Progenitor cell of endocrine pancreas (in vitro differentiated cells): ENCODE results near the gene SLC9B1. TPM values are rescaled to one million over a fixed set of nuclear protein-coding genes. Genes with fewer than 3 reads are reported as not detected.
"Not testable (repeated sequence)": the region's sequence is repeated elsewhere in the genome, so short reads cannot be mapped to it uniquely, and the experiment has no call there.

Source experiments
- DNase-seq: peaks from one replicate; pipeline ENCODE4 v3.0.0; 2021; ENCODE audit warnings: low spot score; ENCODE audit not compliant: unreplicated experiment
- H3K27ac Mint-ChIP-seq: 2 replicates; pipeline ENCODE4 v1.8.0; 2021; ENCODE audit warnings: mild to moderate bottlenecking, moderate library complexity, mixed read lengths
- H3K27me3 Mint-ChIP-seq: 2 replicates; pipeline ENCODE4 v1.8.0; 2021; ENCODE audit warnings: mixed read lengths
- H3K36me3 Mint-ChIP-seq: 2 replicates; pipeline ENCODE4 v1.8.0; 2022; ENCODE audit warnings: mixed read lengths; ENCODE audit not compliant: insufficient read depth
- H3K4me1 Mint-ChIP-seq: 2 replicates; pipeline ENCODE4 v1.8.0; 2021; ENCODE audit warnings: low read depth, mixed read lengths
- H3K4me3 Mint-ChIP-seq: 2 replicates; pipeline ENCODE4 v1.8.0; 2021; ENCODE audit warnings: low read depth, mild to moderate bottlenecking, moderate library complexity, mixed read lengths
- H3K9me3 Mint-ChIP-seq: 2 replicates; pipeline ENCODE4 v1.8.0; 2021; ENCODE audit warnings: low read depth, mixed read lengths
- total RNA-seq: library from RNA; stranded (reverse); gene quantifications from 2 replicates; pipeline ENCODE4 v1.2.1, GENCODE V29; 2021
- TF ChIP-seq, protein P1 (sequence below): fragments of 200-600 bp; sonication (generic); IDR thresholded peaks from one replicate; pipeline ENCODE4 v1.5.0; 2021; ENCODE audit warnings: antibody characterized with exemption, mild to moderate bottlenecking; ENCODE audit not compliant: unreplicated experiment

Gene SLC9B1
- total RNA-seq, 1 donor from 2014 or later = 0.79 TPM

DNA sequence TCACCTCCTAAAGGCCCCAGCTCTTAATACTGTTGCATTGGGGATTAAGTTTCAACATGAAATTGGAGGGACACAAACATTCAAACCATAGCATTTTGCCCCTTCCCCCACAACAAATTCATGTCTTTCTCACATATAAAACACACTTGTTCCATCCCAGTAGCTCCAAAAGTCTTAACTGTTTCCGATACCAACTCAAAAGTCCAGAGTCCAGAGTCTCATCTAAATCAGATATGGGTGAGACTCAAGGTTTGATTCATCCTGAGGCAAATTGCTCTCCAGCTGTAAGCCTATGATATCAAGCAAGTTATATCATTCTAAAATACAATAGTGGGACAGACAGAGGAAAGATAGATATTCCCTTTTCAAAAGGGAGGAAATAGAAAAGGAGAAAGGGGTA lies 8.7 kb downstream of the SLC9B1 start:
- no peaks in the 10 kb centered on the region for H3K9me3 Mint-ChIP-seq
- H3K36me3 Mint-ChIP-seq = no peaks in the 10 kb centered on the region
- TF ChIP-seq, protein P1, sequence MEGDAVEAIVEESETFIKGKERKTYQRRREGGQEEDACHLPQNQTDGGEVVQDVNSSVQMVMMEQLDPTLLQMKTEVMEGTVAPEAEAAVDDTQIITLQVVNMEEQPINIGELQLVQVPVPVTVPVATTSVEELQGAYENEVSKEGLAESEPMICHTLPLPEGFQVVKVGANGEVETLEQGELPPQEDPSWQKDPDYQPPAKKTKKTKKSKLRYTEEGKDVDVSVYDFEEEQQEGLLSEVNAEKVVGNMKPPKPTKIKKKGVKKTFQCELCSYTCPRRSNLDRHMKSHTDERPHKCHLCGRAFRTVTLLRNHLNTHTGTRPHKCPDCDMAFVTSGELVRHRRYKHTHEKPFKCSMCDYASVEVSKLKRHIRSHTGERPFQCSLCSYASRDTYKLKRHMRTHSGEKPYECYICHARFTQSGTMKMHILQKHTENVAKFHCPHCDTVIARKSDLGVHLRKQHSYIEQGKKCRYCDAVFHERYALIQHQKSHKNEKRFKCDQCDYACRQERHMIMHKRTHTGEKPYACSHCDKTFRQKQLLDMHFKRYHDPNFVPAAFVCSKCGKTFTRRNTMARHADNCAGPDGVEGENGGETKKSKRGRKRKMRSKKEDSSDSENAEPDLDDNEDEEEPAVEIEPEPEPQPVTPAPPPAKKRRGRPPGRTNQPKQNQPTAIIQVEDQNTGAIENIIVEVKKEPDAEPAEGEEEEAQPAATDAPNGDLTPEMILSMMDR = no peak
- H3K27me3 Mint-ChIP-seq = no peaks in the 10 kb centered on the region
- DNase-seq = no peak
- H3K27ac Mint-ChIP-seq = no peak overlapping the region
- H3K4me1 Mint-ChIP-seq = no peaks in the 10 kb centered on the region
- no peak overlapping the region for H3K4me3 Mint-ChIP-seq

DNA sequence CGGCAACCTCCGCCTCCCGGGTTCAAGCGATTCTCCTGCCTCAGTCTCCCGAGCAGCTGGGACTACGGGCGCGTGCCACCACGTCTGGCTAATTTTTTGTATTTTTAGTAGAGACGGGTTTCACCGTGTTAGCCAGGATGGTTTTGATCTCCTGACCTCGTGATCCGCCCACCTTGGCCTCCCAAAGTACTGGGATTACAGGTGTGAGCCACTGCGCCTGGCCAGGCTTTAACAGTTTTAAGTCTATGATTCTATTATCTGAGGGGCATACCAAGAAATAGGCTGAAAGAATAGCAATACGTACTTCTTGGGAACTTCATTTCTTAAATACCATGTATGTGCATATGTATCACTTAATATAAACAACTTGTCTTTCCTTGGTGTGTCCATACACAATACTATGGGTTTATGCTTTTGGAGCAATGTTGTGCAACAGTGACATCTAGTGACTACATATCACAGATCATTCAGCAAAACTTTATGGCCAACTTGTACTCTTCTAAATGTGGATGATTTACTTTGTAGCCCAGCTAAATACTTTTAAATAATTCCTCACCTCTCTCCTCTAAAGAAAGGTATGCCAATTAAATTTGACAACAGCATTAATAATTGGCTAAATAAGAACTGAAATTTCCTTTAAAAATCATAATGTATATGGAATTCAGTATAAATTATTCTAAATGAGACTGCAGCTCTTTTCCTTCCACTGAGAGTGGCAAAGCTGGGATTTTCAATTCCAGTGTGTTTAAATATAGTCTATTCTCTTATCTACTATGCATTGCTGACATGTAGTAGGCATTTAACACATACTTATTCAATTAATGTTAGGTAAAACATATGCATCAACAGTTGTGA lies 10.4 kb downstream of the SLC9B1 start:
- no peaks in the 10 kb centered on the region for H3K4me1 Mint-ChIP-seq
- DNase-seq = no peak
- TF ChIP-seq, protein P1 = peak; percentile 86
- H3K4me3 Mint-ChIP-seq = no peak overlapping the region
- H3K9me3 Mint-ChIP-seq = no peaks in the 10 kb centered on the region
- no peak overlapping the region for H3K27ac Mint-ChIP-seq
- H3K27me3 Mint-ChIP-seq = peaks cover 5% of the 10 kb centered on the region
- no peaks in the 10 kb centered on the region for H3K36me3 Mint-ChIP-seq

DNA sequence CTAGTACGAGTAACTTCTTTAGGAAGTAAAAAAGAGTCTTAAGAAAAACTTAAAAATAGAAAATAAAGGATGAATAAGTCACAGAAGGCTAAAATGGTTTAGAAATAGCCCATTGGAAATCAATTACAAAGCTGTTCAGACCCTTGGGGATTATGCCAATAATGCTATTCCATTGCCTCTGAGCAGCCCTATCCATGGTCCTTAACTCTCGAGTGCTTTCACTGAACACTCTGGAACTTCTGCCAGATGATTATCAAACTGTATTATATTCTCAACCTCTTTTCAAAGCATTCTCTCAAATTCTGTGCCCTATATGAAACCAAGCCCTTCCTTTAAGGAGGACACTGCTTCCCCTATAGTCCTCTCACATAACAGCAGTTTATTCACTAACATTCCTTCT lies 17.0 kb downstream of the SLC9B1 start:
- TF ChIP-seq, protein P1 = no peak
- no peak for DNase-seq
- Mint-ChIP-seq H3K27me3 (peaks cover 6% of the 10 kb centered on the region), H3K4me3 (no peak overlapping the region), H3K27ac (no peak overlapping the region), H3K4me1 (no peaks in the 10 kb centered on the region), H3K9me3 (no peaks in the 10 kb centered on the region), H3K36me3 (no peaks in the 10 kb centered on the region)

DNA sequence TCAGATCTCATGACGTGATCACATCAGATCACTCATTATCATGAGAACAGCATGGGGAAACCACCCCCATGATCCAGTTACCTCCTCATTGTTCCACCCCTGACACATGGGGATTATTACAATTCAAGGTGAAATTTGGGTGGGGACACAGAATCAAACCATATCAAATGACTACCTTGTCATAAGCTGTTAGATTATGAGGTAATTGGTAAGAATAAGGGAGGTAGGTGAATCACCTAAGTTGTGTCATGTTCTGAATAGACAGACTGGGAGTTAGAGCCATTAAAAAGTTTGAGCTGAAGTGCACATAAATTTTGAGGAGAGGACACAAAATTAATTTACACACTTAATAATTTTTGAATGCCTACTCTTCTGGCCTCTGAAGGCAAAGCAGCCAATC lies 24.7 kb downstream of the SLC9B1 start:
- no peak for DNase-seq
- peaks cover 9% of the 10 kb centered on the region for H3K9me3 Mint-ChIP-seq
- peaks cover 2% of the 10 kb centered on the region for H3K36me3 Mint-ChIP-seq
- no peaks in the 10 kb centered on the region for H3K4me1 Mint-ChIP-seq
- no peaks in the 10 kb centered on the region for H3K27me3 Mint-ChIP-seq
- TF ChIP-seq, protein P1 = no peak
- no peak overlapping the region for H3K4me3 Mint-ChIP-seq
- H3K27ac Mint-ChIP-seq = no peak overlapping the region

DNA sequence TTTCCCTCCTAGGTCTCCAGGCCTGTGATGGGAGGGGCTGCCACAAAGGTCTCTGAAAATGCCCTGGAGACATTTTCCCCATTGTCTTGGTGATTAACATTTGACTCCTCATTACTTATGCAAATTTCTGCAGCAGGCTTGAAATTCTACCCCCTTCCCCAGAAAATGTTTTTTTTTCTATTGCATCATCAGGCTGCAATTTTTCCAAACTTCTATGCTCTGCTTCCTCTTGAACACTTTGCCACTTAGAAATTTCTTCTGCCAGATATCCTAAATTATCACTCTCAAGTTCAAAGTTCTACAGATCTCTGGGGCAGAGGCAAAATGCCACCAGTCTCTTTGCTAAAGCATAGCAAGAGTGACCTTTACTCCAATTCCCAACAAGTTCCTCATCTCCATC lies 25.5 kb downstream of the SLC9B1 start:
- not testable (repeated sequence) for H3K27me3 Mint-ChIP-seq, H3K36me3 Mint-ChIP-seq, DNase-seq, H3K4me1 Mint-ChIP-seq, H3K27ac Mint-ChIP-seq, H3K9me3 Mint-ChIP-seq, H3K4me3 Mint-ChIP-seq
